ENCODE measurements around the gene ADARB2.

ADARB2 gene

GRCh38 chr10:1203216-1203615, 534.1 kb downstream of the ADARB2 start:
- no peak for DNase-seq (ENCODE audit: low read depth)

GRCh38 chr10:1202343-1202742, 535.0 kb downstream of the ADARB2 start:
- no peak for DNase-seq (ENCODE audit: low read depth)

DNA sequence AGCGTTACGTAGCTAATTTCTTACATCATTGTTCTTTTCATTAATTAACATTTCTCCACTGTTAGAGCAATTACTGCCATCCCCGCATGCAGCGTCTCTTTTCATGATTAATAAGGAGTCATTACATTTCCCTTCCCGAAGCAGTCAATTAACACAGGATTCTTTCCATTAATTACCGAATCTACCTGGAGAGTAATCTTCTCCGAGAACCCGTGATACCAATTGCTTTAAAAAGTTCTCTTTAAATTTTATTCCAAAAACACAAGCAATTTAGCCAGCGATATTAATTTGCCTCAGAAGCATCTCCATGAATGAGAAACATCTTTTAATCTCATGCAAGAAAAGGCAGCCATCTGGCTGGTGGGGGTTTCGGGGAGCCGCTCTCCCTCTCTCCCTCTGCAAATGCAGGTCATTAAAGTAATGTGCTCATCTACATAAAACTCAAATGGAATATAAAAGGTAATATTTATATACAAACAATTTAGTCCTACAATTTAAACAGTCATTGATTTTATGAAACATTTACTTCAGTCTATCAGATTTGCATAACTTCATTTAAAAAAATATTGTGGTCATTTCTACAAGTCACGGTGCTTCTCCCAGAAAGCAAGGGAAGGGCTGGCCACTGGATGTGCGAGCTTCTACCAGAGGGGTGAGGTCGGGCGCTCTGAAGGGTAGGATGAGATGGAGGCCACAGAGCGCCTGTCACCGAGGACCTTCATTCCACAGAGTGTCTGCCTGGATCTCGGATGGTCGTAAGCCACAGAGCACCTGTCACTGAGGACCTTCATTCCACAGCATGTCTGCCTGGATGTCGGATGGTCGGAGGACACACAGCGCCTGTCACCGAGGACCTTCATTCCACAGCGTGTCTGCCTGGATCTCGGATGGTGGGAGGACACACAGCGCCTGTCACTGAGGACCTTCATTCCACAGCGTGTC, 536.2 kb downstream of the ADARB2 start:
- DNase-seq (ENCODE audit: low read depth) = no peak

DNA sequence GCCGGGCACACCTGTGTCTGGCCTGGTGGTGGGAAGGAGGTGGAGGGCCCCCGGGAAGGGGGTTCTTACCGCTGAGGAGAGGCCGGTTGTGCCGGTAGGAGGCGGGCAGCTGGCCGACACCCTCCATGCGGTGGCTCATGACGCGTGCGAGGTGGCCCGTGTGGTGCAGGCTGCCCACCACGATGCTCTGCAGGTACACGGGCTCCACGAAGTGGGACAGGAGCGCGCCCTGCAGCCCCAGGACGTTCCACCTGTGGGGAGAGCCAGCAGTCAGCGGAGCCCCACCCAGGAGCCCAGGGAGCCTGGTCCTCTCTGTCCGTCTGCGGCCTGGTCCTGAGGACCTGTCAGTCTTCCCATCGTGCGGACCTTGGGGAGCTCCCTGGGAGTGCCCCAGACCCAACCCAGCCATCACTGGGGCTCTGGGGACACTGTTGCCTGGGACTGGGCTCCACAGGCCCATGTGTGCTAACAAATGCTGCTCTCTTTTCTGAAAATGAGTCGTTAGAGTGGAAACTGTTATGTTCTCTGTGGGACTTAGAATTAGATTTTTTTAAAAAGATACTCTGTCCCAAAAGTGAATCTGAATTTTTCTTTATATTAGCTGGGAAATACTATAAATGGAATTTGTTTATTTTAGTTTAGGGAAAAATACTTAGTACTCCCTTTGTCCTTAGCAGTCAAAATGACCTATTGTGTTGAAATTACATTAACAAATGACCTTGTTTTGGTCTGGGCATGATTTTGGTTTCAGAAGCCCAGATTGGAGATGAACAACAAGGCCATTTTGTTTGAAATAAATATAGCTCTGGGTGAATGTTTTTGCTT, 537.2 kb downstream of the ADARB2 start:
- DNase-seq (ENCODE audit: low read depth) = no peak

GRCh38 chr10:1199345-1199673, 538.0 kb downstream of the ADARB2 start:
- no peak for DNase-seq (ENCODE audit: low read depth)

DNA sequence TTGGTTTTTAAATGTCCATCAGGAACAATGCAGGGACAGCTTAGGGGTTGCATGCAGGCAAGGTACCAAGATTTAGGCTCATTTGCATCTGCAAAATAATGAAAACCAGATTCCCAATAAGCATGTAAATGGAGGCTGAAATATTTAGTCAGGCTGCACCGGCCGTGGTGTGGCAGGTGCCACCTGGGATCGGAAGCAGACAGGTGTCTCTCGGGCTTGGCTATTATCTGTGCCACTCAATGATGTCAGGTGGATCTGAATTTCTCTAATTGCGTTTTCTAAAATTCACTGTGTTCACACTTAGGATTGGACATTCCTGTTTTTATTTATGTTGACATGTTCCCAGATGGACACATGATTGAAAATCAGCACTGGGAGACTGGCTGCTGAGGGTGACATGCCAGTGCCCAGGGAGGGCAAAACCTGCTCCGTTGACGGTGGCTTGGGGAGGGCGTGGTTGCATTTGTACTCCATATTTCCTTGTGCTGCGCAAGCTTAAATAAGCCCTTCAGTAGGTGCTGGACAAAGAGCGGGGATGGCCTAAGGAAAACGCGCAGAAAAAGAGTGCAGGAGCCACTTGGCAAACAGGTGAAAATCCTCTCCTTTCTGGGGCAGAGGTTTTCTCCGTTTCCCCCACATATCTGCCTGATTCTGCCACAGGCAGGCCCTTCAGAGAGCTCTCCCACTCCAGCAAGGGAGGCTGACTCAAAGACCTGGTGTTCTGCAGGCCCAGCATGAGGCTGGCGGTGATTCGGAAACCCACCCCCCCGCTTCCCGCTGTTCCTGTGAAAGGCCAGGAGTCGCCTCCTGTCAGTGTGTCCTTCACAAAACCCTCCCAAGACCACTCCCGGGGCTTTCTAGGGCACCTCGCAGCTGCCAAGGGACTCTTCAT, 538.6 kb downstream of the ADARB2 start:
- DNase-seq (ENCODE audit: low read depth) = no peak

GRCh38 chr10:1197384-1197783, 539.9 kb downstream of the ADARB2 start:
- no peak for DNase-seq (ENCODE audit: low read depth)

GRCh38 chr10:1196656-1197055, 540.7 kb downstream of the ADARB2 start:
- no peak for DNase-seq (ENCODE audit: low read depth)

DNA sequence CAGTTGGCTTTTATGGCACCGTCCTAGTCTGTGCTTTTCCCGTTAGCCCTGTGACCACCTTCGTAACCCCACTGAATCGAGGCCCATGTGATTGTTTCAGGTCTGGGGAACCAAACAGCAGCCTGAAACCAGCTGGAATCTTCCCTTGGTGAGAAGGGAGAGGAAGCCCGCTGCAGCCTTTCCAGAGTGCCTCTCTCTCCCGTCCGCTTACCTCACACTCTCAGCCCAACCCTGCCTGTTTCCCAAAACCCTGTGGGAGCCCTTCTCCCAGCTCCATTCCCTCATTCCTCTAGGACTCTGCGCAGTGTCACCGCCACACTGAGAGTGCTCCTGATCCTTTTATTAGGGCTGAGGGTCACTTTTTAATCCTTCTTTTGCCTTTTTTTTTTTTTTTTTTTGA, 541.5 kb downstream of the ADARB2 start:
- no peak for DNase-seq (ENCODE audit: low read depth)

DNA sequence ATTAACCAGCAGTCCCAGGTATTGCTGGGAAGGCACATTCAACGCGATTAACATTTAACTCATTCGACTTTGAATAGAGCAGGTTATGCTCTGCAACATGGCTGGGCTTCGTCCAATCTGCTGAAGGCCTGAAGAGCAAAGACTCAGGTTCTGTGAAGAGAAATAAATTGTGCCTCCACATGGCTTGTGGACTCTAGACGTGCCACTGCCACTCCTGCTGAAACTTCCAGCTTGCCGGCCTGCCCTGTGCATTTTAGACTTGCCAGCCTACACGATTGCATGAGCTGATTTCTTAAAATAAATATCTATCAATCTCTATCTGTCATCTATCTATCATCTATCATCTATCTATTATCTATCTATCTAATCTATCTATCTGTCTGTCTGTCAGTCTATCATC, 543.2 kb downstream of the ADARB2 start:
- DNase-seq (ENCODE audit: low read depth) = no peak

GRCh38 chr10:1193561-1193960, 543.8 kb downstream of the ADARB2 start:
- no peak for DNase-seq (ENCODE audit: low read depth)

GRCh38 chr10:1191752-1192151, 545.6 kb downstream of the ADARB2 start:
- DNase-seq (ENCODE audit: low read depth) = no peak

DNA sequence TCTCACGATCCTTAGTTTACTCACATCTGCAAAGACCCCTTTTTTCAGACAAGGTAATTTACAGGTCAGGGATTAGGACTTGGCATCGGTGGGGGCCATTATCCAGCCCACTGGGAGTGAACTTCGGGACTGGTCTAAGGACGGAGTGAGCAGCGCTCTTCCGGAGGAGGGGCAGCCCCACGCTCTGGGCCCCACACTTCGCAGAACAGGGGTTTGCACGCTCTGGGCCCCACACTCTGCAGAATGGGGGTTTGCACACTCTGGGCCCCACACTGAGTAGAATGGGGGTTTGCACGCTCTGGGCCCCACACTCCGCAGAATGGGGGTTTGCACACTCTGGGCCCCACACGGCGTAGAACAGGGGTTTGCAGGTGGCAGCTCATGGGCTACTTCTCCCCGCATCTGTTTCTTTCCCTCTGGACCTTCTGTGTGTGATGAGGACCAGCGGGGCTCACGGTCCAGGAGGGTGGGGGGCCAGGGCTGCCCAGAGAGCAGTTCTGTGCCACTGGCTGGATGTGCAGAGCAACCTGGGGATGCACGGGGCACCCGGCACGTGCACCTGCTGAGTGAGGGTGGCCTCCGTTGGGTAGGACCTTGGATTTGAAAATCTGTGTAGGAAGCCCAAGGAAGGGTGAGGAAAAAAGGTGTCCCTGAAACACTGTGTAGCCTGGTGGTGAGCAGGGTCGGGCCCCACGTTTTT, 546.4 kb downstream of the ADARB2 start:
- no peak for DNase-seq (ENCODE audit: low read depth)

DNA sequence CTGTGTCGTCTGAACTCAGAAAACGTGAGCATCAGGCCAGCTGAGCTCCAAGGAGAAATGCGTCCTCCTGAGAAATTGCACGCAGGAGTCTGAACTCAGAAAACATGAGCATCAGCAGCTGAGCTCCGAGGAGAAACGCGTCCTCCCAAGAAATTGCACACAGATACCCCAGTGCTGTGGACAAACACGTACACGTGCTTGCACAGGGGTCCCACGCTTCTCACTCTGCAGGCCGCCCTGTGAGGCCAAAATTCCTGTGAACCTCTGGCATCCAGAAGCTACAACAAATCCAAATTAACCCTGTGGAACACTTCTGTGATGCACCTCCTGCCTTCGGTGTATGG, 547.3 kb downstream of the ADARB2 start:
- DNase-seq (ENCODE audit: low read depth) = no peak

GRCh38 chr10:1189166-1190051, 547.9 kb downstream of the ADARB2 start:
- DNase-seq (ENCODE audit: low read depth) = no peak

DNA sequence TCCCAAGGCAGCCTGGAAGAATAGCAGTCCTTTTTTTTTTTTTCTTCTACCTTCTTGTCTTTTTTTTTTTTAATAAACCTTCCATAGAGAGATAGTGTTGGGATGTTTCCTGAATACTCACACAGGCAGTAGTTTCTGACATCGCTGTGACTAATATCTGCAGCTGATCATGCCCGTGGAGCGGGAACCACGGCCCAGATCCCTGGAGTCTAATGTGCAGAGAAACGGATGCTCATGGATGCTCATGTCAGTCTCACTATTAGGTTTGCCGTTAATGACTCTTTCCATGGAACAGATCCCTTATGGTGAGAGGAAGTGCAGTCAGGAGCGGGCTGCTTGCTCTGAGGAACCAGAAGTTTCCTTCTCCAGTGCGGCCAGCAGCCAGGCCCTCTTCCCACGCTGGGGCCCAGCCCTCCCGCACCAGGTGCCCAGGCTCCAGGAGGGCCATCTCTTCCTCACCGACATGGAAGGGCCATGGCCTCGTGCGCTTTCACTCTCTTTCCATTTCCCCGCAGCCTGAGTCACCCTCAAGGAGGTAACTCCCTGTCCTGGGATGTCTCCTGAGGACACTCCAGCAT, 548.7 kb downstream of the ADARB2 start:
- DNase-seq (ENCODE audit: low read depth) = no peak

- DNase-seq (ENCODE audit: low read depth) = no peak
These were observed 549.3 kb downstream of the ADARB2 start for GRCh38 chr10:1187855-1188557.

DNA sequence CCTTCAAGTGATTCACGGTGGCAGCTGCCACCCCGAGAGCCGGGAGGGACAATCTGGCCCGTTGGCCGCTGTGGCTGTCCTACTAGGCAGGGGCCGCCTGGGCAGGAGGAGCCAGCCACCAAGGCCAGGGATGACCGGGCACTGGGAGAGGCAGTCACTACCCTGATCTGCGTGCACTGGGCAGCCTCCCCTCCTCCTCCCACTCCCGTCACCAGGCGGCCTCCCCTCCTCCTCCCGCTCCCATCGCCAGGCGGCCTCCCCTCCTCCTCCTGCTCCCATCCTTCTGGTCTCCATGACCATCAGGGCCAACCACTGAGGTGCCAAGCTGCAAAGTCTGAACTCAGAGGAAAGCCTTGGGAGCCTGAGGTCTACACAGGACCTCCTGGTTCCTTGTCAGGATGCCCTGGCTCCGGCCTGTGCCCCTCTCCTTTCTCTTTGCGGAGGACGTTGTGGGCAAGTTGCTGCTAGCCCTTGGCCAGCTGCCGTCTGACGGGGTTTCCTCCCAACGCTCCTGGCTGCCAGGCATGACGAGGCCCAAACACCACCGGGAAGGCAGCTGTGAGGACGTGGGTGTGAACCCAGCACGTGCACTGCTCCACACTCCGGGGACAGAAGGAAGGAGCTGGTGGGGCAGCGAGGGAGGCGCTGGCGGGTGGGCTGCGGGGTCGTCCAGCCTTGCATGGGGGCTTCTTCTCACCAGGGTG, 550.0 kb downstream of the ADARB2 start:
- no peak for DNase-seq (ENCODE audit: low read depth)

- DNase-seq (ENCODE audit: low read depth) = no peak
These were observed 550.7 kb downstream of the ADARB2 start for GRCh38 chr10:1186683-1186990.
